GM21717 (cell line): Measurements from ENCODE around the gene ATP6V0A1.
"Not testable (repeated sequence)": the region's sequence is repeated elsewhere in the genome, so short reads cannot be mapped to it uniquely, and the experiment has no call there.

ENCODE experiments used
- ATAC-seq: cut with Tn5 transposase; IDR thresholded peaks from one replicate; pipeline ENCODE4 v1.9.1; 2021; ENCODE audit warnings: mild to moderate bottlenecking, moderate library complexity; ENCODE audit not compliant: unreplicated experiment

The ATP6V0A1 gene

DNA sequence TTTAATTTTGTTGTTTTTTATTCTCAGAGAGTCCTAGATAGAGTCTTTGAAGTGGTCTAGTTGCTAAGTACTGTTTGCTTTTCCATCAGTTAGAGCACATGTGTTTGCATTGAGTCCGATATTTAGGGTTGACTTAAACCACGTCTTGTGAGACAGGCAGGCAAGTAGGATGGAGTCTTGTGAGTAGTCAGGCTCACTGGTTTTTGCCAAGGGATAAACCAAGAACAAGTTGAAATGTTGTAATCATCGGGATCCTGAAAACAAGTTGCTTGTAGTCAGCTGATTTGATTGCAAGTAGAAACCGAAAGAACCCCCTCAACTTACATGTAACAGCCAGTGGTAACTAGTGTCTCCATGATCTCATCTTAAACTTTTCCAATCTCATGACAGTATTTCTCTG lies 17.2 kb downstream of the ATP6V0A1 start:
- no peak for ATAC-seq

DNA sequence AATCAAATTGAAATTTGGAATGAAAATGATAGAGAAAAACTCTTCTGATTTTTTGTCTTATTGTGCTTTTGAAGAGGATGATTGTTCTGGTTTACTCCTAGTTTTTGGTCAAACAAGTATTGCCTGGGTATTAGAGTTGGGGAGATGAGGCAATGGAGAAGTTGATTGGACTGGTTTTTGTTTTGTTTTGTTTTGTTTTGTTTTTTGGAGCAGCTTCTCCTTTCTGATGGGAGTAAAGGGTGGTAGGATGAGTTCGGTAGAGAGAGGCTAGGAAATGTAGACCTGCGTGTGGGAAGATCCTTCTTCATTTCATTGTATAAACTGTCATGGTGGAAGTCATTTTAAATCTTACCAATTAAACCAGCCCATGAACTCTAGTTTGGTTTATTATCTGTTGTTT lies 17.7 kb downstream of the ATP6V0A1 start:
- ATAC-seq = no peak

DNA sequence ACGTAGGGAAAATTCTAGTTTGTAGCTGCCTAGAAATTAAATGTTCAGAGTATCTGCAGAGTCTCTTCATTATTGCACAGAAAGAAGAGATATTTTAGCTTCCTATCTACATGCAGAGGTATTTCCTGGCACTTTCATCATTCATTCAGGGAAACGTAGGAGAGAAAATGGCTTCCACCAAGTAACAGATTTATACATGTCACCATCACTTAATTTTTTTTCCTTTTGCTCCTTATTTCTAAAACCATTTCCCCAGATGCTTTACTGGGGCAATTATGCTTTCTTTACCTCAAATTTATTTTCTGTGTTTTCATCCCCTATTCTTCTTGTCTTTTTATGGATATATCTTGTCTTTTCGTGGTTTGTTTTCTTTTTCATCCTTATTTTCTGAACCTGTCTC lies 18.5 kb downstream of the ATP6V0A1 start:
- no peak for ATAC-seq

DNA sequence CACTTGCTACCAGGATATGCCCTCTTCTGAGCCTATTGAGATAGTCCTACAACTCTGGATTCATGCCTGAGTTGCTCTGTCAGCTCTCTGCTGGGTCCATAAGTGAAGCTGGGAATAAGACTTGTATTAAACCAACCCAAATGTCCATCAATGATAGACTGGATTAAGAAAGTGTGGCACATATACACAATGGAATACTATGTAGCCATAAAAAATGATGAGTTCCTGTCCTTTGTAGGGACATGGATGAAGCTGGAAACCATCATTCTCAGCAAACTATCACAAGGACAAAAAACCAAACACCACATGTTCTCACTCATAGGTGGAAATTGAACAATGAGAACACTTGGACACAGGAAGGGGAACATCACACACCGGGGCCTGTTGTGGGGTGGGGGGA lies 19.1 kb downstream of the ATP6V0A1 start:
- ATAC-seq = not testable (repeated sequence)

DNA sequence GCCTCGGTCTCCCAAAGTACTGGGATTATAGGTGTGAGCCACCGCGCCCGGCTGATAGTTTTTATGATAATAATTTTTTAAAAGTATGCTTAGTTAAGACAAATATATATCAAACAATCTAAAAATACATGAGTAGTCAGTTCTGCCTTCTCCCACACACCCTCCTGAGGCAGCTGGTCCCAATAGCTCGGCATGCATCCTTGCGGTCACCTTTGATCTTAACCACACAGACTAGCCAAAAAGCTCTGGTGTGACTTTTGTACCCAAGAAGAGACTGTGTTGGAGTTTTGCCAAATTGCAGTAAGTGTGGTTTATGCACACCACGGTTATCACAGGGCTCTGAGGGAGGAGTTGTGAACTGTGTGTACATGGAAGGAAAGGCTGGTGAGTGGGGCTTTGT lies 25.6 kb downstream of the ATP6V0A1 start:
- no peak for ATAC-seq

GRCh38 chr17:42485680-42486079 lies 27.0 kb downstream of the ATP6V0A1 start:
- ATAC-seq = no peak

GRCh38 chr17:42488032-42488431 lies 29.4 kb downstream of the ATP6V0A1 start:
- no peak for ATAC-seq

DNA sequence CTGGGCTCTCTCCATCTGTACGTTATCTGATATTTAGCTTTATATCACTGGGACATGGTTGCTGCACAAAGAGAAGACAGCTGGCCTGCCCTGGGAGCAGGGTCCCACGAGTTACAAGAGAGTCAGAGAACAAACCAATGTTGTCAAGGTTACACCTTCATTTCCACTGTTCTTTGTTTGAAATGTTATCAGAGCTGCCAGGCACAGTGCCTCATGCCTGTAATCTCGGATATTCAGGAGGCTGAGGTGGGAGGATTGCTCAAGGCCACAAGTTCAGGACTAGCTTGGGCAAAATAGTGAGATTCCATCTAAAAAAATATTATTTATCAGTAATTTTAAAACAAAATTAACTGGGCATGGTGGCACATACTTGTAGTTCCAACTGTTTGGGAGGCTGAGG lies 34.6 kb downstream of the ATP6V0A1 start:
- no peak for ATAC-seq

- no peak for ATAC-seq
Observed at GRCh38 chr17:42494673-42495072, 36.0 kb downstream of the ATP6V0A1 start.

GRCh38 chr17:42498828-42499227 lies 40.1 kb downstream of the ATP6V0A1 start:
- no peak for ATAC-seq

GRCh38 chr17:42502091-42502490 lies 43.4 kb downstream of the ATP6V0A1 start:
- ATAC-seq = no peak

GRCh38 chr17:42502926-42503325 lies 44.2 kb downstream of the ATP6V0A1 start:
- no peak for ATAC-seq

DNA sequence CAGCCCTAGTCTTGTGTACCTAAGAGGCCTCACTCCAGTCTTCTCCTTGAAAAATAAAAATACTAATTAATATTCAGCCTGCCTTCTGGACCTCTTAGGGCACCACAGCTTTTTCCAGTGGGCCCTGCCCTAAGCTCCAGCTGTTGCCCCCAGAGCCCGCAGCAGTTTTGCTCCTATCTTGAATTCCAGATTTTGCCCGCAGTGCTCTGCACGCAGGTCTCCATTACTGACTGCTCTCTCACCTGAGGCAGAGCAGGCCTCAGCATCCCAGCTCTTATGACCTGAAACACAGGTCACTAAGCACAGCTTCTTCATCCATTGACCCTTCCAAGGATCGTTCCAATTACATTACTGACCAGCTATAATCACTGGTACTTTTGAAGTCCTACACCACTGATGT lies 49.0 kb downstream of the ATP6V0A1 start:
- ATAC-seq = no peak

DNA sequence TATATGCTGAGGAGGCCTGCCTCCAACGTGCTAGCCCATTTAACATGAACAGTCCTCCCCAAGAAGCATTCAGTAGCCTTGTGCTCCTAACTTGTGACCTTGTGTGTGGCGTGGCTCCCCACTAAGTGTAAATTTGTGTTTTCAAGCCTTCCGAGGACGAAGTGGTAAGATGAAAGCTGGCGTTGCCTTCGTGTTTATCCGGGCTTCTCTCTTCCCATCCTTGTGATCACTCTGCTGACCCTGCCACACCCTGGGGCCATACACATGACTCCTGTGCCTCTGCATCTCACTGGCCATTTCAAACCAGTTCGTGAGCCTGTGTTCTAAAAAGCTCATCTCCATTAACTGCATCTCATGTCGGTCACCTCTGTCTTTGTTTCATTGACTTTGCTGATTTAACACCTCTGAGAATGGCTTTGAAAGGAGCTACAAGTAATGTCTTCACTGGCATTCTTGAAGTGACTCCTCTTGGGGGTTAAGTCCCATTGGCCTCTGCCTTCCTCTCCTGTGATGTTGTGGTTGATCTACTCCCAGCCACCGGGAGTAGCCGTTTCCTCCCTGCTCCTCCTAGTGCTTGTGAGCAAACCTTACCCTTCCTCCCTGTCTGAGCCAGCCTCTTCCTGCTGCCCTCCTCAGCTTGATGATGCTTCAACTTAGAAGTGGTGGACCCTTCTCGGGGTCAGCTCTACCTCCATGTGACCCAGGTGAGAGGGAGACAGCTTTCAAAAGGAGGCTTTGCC lies 49.9 kb downstream of the ATP6V0A1 start:
- no peak for ATAC-seq

DNA sequence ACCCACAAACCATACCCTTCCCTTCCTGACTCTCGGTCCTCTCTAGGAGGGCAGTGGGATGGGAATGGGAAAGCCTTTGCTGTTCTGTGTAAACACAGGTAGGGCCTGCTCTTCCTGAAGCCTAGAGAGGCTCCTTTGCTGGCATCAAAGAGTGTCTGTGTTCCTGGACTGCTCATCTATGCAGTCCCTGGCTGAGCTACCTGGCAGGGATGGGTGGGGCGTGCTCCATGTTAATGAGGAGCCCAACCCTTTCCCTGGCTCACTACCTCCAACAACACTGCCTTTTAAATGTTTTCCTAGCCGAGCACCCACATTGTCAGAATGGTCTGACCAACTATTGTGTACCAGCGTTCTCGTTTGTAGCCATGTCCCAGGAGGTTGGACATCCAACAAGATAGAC lies 50.7 kb downstream of the ATP6V0A1 start:
- no peak for ATAC-seq

DNA sequence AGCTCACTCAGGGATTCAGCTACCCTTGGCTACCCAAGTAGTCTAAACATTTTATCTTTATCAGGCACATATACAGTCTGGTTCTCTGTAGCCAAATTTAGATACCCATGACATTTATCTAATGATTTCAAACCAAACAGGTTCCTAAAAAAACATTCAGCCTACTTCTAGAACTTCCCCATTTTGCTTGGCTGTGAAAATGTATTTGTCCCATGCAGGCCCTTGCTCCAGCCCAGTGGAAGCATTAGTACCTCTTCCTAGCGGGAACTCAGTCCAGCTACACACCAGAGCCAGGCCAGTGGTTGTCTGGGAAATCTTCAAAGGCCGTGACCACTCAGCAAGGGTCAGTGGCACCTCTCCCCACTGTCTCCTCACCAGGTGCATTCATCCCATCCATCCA lies 51.2 kb downstream of the ATP6V0A1 start:
- ATAC-seq = no peak

GRCh38 chr17:42512246-42512645 lies 53.6 kb downstream of the ATP6V0A1 start:
- ATAC-seq = no peak

DNA sequence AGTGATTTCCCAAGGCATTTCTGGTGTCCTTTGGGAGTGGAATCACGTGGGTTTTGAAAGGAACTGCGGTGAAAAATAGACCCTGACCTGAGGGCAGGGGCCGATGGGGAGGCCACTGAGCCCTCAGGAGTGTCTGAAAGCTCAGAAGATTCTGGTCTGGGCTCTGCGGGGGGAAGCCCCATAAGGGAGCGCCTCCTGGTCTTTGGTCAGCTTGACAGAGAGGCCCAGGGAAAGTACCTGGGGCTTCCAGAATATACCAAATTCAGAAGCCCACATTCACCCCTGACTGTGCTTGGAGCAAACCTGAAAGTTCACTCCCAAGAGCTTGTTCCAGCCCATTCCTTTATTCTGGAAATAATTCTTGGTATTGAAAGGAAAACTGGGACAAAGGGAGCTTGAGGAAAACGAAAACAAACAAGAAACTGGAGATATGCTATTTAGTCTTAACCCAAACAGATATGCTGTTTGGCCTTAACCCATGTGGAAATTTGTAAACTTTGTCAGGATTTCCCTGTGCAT lies 54.1 kb downstream of the ATP6V0A1 start:
- ATAC-seq = no peak

DNA sequence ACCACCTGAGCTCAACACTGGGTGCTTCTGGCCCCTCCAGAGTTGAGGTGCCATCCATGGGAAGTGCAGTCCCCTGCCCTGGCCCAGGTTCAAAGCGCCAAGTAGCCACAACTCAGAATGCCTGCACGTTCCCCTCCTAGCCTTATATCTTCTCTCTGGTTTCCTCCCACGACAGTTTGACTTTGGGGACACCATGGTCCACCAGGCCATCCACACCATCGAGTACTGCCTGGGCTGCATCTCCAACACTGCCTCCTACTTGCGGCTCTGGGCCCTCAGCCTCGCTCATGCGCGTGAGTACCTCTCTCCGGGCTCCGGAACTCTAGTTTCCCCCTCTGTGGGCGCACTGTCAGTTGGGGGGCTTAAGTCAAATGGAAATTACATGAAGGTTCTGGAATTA lies 55.0 kb downstream of the ATP6V0A1 start:
- ATAC-seq = no peak

DNA sequence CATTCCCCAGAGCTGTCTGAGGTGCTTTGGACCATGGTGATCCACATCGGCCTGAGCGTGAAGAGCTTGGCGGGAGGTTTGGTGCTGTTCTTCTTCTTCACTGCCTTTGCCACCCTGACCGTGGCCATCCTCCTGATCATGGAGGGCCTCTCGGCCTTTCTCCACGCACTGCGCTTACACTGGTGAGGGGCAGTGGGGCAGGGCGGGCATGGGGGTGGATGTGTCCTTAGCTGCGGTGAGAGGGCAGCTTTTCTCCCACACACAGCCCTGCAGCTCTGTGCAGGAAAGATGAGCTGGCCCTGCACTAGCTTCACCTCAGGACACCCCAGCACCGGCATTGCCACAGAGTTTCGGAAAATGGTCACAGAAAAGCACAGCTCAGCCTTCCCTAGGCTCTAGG lies 55.6 kb downstream of the ATP6V0A1 start:
- ATAC-seq = no peak

DNA sequence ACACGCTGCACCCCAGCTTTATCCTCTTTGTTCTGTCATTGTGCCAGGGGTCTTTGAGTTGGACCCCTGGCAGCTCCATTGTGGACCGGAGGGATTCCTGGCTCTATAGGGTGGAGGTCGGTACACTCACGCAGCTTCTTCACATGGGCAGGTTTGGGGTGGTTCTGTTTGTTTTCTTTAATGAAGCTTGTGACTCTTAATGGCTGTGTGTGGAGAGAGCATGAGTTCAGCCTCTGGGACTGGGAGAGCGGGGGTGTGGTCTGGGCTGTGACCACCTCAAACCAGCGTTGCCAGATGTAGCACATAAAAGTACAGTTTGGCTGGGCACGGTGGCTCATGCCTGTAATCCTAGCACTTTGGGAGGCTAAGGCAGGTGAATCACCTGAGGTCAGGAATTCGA lies 56.2 kb downstream of the ATP6V0A1 start:
- ATAC-seq = no peak

DNA sequence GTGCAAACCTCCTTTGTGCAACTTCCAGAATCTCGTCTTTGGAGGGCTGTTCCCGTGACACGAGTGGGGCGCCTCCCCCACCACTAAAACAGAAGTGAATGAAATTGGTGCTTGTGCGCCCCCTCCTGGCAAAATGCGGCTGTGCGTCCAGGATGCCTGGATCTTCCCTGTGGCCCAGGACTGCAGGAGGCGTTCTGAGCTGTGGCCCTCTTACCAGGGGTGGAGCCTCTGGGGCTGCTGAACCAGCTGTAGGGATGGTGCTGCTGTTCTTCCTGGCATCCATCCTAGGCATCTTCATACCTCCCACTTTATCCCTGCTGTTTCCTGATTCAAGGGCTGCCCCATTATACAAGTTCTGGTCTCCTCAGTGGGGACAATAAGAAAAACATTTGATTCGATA lies 58.8 kb downstream of the ATP6V0A1 start:
- ATAC-seq = no peak
